ENCODE data around the gene B3GLCT.

- TF ChIP-seq, protein P1, sequence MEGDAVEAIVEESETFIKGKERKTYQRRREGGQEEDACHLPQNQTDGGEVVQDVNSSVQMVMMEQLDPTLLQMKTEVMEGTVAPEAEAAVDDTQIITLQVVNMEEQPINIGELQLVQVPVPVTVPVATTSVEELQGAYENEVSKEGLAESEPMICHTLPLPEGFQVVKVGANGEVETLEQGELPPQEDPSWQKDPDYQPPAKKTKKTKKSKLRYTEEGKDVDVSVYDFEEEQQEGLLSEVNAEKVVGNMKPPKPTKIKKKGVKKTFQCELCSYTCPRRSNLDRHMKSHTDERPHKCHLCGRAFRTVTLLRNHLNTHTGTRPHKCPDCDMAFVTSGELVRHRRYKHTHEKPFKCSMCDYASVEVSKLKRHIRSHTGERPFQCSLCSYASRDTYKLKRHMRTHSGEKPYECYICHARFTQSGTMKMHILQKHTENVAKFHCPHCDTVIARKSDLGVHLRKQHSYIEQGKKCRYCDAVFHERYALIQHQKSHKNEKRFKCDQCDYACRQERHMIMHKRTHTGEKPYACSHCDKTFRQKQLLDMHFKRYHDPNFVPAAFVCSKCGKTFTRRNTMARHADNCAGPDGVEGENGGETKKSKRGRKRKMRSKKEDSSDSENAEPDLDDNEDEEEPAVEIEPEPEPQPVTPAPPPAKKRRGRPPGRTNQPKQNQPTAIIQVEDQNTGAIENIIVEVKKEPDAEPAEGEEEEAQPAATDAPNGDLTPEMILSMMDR (IDR thresholded peaks at IDR 0.05), result no peak
- peak in 3 of 4 donors; percentile 78 to 88 (median 79) for TF ChIP-seq POLR2A (IDR thresholded peaks at IDR 0.05)
Observed at GRCh38 chr13:31161557-31162150, 38.1 kb upstream of the B3GLCT start, which contains the start of gene HSPH1.

Measured in esophagus squamous epithelium (tissue), 4 donors.